Camera-type eye (tissue), 1 donor: ENCODE measurements around the gene PHRF1. TPM values are rescaled to one million over a fixed set of nuclear protein-coding genes. Genes with fewer than 3 reads are reported as not detected.

Source experiments
- total RNA-seq: library from RNA; depleted of rRNA; stranded (reverse); fragments of >200 nt; gene quantifications from one replicate; pipeline ENCODE4 v1.2.3, GENCODE V29; 2014

PHRF1 gene
- 34.7 TPM for total RNA-seq

DNA sequence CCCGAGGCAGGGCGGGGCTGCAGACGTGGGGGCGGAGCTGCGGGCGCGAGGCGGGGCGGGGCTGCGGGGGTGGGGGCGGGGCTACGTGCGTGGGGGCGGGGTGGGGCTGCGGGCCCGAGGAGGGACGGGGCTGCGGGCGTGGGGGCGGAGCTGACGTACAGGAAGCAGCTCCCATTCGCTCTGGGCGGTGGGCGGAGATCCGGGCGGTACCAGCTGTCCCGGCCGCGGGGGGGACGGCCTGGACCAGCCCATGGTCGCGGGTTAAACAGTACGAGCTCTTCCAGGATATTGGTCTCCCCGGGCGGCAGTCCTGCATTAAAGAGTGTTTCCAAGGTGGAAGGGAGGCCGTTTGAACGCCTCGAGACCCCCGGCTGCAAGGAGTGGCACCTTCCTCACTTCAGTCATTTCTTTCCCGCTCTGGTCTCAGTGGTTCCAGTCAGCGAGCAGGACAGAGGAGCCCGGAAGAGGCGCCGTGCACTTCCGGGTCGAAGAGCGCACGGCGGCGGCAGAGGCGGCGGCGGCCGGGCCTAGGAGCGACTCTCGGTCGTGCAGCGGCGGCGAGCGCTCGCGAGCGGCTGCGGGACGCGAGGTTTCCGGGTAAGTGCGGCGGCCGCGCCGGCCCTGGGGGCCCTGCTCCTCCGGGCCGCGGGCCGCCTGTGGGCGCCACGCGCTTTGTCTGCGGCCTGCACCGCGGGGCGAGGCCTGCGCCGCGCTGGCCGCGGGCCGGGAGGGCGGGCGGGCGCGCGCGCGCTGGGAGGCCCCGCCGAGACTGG lies at the start of gene PHRF1:
Gene PHRF1, plus strand, starts transcription at position 475 of the 773 bp plus-strand sequence. CDS start 5,043 bp downstream, outside the sequence.

DNA sequence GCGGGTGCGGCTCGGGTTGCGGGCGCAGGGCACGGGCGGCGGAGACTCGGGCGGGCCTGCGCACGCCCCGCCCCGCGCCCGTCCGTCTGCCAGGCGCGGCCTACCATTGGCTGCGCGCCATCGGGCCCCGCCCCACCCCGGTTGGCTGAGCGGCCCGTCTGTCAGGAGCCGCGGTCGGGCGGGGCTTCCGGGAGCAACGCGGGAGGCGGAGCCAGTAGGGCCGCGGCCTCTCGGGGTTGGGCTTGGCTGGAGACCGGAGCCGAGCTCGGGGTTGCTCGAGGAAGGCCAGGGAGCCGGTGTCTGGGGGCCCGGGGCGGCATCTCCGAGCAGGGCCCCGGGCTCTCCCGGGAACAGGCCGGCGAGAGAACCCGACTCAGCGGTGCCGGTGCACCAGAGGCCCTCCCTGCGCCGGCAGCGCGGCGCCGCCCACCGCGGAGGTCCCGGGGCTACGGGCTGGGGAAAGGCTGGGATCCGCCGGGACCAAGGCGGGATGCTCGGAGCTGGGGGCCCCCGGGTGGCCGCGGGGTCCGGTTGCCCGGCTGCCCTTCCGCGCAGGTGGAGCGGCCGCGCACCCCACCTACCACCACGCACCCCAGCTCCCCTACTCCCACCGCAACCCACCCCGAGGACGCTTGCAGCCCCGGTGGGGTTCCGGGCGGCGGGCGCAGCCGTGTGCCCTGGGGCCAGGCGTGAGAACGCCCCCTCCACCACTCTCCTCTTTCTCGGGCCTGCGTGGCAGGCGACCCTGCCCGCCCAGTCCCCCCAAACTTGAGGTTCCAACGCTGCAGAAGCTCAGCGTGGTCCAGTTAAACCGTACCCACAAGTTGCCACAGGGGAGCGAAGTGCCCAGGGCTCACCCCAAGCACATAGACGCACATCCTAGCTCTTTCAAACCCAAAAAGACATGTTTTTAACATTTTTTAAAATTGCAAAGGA lies 40.5 kb upstream of the PHRF1 start, which contains the start of gene HRAS:
Gene HRAS, minus strand, starts transcription at position 58 of the 936 bp plus-strand sequence.

GRCh38 chr11:536841-537621 lies 39.2 kb upstream of the PHRF1 start, which contains the start of gene LRRC56:
Gene LRRC56 (plus strand): TSS chr11:537527. CDS start chr11:540685, 3,158 bp downstream.

DNA sequence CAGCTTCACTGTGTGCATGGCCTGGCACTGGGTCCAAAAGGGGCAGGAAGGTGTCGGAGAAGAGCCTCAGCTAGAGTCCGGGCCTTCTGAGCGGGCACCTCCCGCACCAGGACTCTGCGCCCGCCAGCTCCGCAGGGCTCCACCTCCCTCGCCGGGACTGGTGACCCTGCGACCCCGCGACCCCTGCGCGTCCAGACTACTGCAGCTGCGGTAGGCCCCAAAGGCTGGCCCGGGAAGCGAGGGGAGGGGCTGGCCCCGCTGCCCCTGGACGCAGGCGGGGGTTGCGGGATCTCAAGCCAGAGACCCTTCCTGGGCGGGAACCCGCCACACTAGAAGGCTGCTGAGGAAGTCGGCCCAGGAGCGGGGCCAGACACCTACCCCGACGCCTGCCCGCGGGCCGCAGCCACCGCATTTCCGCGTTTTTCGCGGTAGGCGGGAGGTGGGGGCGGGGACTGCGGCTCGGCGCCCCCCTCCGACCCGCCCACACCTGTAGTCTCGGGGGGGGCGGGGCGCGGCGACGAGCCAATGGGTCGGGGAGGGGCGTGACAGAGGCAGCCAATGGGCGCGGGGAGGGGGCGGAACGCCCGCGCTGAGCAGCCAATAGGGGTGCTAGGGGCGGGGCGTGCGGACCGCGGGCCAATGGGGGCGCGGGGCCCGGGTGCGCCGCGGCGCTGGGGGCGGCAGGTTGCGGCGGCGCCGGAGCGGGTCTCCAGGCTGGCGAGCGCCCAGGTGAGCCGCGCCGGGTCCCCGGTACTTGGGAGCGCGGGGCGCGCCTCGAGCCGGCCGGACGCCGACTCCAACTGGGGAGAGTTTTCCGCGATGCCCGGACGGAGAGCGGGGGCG lies 15.7 kb upstream of the PHRF1 start, which contains the start of the genes LMNTD2 and RASSF7:
Gene LMNTD2, minus strand, starts transcription at position 434 of the 843 bp plus-strand sequence. Its CDS starts 22 bp downstream, at position 412.
Gene RASSF7, plus strand, starts transcription at position 666 of the 843 bp plus-strand sequence. CDS start 799 bp downstream, outside the sequence.

GRCh38 chr11:615504-616319 lies 39.4 kb downstream of the PHRF1 start, which contains the start of gene IRF7:
Gene IRF7 (minus strand): TSS chr11:615950. CDS start chr11:615364, 586 bp downstream.

DNA sequence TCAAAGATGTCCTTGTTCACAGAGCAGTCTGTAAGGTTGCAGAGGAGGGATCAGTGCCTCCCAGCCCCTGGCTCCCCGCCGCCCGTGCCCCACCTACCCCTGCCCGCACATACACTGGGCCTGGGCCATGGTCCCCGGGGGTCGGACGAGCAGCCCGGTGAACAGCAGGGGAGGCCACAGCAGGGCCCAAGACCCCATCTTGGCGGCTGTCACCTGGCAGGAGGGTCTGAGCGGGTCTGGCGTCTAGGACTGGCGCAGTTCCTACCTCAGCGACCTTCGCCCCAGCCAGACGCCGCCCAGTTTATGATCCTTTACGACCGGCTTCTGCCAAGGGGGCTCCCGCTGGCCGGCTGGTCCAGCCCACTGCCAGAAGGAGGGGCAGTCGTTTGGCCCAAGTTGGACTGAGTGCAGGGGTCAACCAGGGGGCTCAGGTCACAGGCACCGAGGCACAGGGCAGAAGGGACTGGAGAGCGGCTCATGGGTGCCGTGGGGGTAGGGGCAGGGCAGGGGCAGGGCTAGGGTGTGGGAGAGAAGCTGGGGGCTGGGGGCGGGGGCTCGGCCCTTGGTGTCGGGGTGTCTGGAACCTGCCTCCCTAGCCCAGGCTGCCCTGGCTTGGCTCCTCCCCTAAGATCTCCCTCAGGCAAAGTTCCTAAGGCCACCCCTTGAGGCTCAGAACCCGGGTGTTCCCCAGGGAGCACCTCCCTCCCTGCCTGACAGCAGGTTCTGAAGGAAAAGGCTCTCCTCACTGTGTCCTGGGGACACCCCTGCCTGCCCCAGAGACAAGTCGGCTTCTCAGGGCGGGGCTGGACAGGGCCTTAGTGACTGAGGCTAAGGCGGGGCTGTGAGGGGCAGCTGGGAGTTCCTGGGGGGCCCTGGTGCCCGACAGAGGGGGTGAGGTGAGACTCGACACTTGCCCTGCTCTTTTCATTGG lies 48.7 kb downstream of the PHRF1 start, which contains the start of gene CDHR5:
Gene CDHR5, minus strand, starts transcription at position 251 of the 931 bp plus-strand sequence. Its CDS starts 53 bp downstream, at position 198.

DNA sequence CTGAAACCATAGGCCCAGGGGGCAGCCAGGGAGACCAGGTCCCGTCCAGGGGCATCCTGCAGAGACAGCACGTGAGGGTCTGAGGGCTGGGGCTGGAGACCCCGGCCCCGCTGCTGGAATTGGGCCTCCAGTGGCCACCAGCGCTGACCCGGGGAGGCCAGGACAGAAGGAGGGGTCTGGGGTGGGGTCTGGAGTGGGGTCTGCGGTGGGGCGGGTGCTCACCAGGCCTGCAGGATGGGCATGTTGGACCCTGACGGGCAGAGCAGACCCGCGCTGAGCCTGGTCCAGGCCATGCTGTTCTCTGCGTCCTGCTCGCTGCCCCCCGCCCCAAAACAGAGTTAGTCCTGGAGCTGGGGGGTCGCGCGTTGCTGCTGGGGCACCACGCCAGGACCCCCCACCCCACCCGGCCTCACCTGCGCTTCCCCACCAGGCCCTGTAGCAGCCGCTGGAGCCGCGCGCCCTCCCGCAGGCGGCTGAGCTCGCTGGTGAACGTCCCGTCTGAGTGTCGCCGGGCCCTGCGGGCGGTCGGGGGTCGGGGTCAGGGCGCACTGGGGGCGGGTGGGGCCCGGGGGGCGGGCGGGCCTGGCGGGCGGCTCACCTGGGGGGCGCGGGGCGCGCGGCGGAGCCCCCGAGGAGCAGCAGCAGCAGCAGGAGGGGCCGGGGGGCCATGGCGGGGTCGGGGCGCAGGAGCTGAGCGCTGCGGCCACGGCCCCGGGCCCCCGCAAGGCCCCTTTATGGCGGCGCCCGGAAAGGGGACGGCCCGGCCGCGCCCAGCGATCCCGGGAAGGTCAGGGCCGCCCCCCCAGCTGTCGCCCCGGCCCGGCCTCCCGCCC lies 50.4 kb downstream of the PHRF1 start, which contains the start of gene SCT:
Gene SCT, minus strand, starts transcription at position 707 of the 833 bp plus-strand sequence. Its CDS starts 38 bp downstream, at position 669.

DNA sequence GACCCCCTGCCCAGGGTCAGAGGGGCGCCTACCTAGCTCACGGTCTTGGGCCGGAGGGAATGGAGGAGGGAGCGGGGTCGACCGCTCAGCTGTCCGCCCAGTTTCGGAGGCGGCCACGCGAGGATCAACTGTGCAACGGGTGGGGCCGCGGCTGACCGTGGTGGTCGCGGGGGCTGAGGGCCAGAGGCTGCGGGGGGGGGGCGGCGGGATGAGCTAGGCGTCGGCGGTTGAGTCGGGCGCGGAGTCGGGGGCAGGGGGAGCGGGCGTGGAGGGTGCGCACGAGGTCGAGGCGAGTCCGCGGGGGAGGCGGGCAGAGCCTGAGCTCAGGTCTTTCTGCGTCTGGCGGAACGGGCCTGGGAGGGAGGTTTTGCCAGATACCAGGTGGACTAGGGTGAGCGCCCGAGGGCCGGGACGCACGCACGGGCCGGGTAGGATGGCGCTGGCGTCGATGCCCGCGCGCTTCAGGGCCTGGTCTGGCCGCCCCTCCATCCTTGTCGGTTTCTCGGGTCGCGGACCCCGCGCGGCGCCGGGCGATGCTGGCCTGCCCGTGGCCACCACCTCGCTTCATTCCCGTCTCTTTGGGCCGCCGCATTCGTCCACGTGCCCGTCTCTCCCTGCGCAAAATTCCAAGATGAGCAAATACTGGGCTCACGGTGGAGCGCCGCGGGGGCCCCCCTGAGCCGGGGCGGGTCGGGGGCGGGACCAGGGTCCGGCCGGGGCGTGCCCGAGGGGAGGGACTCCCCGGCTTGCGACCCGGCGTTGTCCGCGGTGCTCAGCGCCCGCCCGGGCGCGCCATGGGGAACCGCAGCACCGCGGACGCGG lies 60.5 kb downstream of the PHRF1 start, which contains the start of gene DRD4:
Gene DRD4, plus strand, starts transcription at position 759 of the 822 bp plus-strand sequence. Its CDS starts 36 bp downstream, at position 795.

Other genes starting within 250 kb of the PHRF1 start
- gene B4GALNT4, start 207.0 kb upstream of the PHRF1 start, total RNA-seq, result 71.6 TPM
- 5.5 TPM for gene PKP3, start 182.3 kb upstream of the PHRF1 start, total RNA-seq
- gene SIGIRR, start 161.5 kb upstream of the PHRF1 start, total RNA-seq, result 13.3 TPM
- 1.4 TPM for gene ANO9, start 134.5 kb upstream of the PHRF1 start, total RNA-seq
- 36.4 TPM for gene PTDSS2, start 126.2 kb upstream of the PHRF1 start, total RNA-seq
- 116 TPM for gene RNH1, start 69.2 kb upstream of the PHRF1 start, total RNA-seq
- gene HRAS, start 40.9 kb upstream of the PHRF1 start, total RNA-seq, result 26.4 TPM
- 1.2 TPM for gene LRRC56, start 38.9 kb upstream of the PHRF1 start, total RNA-seq
- 0.33 TPM for gene LMNTD2, start 15.7 kb upstream of the PHRF1 start, total RNA-seq
- gene RASSF7, start 15.5 kb upstream of the PHRF1 start, total RNA-seq, result 10.8 TPM
- gene IRF7, start 39.5 kb downstream of the PHRF1 start, total RNA-seq, result 12.1 TPM
- 0.88 TPM for gene CDHR5, start 48.5 kb downstream of the PHRF1 start, total RNA-seq
- gene SCT, start 50.7 kb downstream of the PHRF1 start, total RNA-seq, result not detected
- gene DRD4, start 60.8 kb downstream of the PHRF1 start, total RNA-seq, result 1.2 TPM
- 31.4 TPM for gene DEAF1, start 118.8 kb downstream of the PHRF1 start, total RNA-seq
- gene TMEM80, start 119.3 kb downstream of the PHRF1 start, total RNA-seq, result 18.5 TPM
- gene EPS8L2, start 129.8 kb downstream of the PHRF1 start, total RNA-seq, result 14.1 TPM
- gene TALDO1, start 171.0 kb downstream of the PHRF1 start, total RNA-seq, result 91.0 TPM
- gene GATD1, start 201.0 kb downstream of the PHRF1 start, total RNA-seq, result 42.8 TPM
- 6.4 TPM for gene CEND1, start 213.6 kb downstream of the PHRF1 start, total RNA-seq
- gene SLC25A22, start 221.8 kb downstream of the PHRF1 start, total RNA-seq, result 27.7 TPM
- 17.8 TPM for gene PIDD1, start 228.8 kb downstream of the PHRF1 start, total RNA-seq
- gene RPLP2, start 233.5 kb downstream of the PHRF1 start, total RNA-seq, result 169 TPM
- 28.0 TPM for gene PNPLA2, start 242.4 kb downstream of the PHRF1 start, total RNA-seq